H1 (cell line): ENCODE measurements around the gene TMEM150B. TPM values are rescaled to one million over a fixed set of nuclear protein-coding genes. Genes with fewer than 3 reads are reported as not detected.
A peak's percentile ranks its signal among the peaks of the same experiment; 100 is the strongest.

Experiments
- CTCF ChIA-PET: fragments of 300-600 bp; sonication (Branson Sonifier 250); formaldehyde crosslinking; loops from one replicate; lab custom pipeline; 2021; ENCODE audit not compliant: partially characterized antibody; lab: Charles Lee
- POLR2A ChIA-PET: fragments of 300-600 bp; sonication (Branson Sonifier 250); formaldehyde crosslinking; loops from one replicate; lab custom pipeline; 2021; ENCODE audit warnings: inconsistent platforms; ENCODE audit not compliant: partially characterized antibody; lab: Charles Lee
- DNase-seq, 2 experiments: peaks; one replicate each; pipeline versions ENCODE4 v3.0.0 to v3.0.0-alpha.2; 2010 to 2022; ENCODE audit warnings: low spot score in 2 of 2, low read depth in 1 of 2, mixed read lengths in 1 of 2
- FAIRE-seq: peaks from 2 replicates; lab custom pipeline; 2011; peaks lifted over from hg19 to GRCh38; lab: Jason Lieb, UNC
- H2AFZ ChIP-seq: 2 replicates; pipeline ENCODE4 v1.8.1; 2012; ENCODE audit warnings: low read length, inconsistent platforms
- H2AK5ac ChIP-seq: 2 replicates; pipeline ENCODE4 v1.6.1; 2013; ENCODE audit warnings: low read depth, low read length
- H2BK120ac ChIP-seq: replicated peaks from 2 replicates; pipeline ENCODE3; 2013; ENCODE audit warnings: low read depth, low read length, inconsistent platforms
- H2BK12ac ChIP-seq: 2 replicates; pipeline ENCODE4 v1.6.1; 2013; ENCODE audit warnings: low read depth, low read length
- H2BK15ac ChIP-seq: 2 replicates; pipeline ENCODE4 v1.6.1; 2013; ENCODE audit warnings: low read length
- H2BK20ac ChIP-seq: 2 replicates; pipeline ENCODE4 v1.6.1; 2013; ENCODE audit warnings: low read length
- H2BK5ac ChIP-seq: 2 replicates; pipeline ENCODE4 v1.6.1; 2013; ENCODE audit warnings: low read depth, low read length
- H3K14ac ChIP-seq: 2 replicates; pipeline ENCODE4 v1.6.1; 2013; ENCODE audit warnings: inconsistent platforms; ENCODE audit not compliant: insufficient read length
- H3K18ac ChIP-seq: 2 replicates; pipeline ENCODE4 v1.6.1; 2013; ENCODE audit warnings: low read length; ENCODE audit errors: extremely low read depth
- H3K23ac ChIP-seq: 2 replicates; pipeline ENCODE4 v1.6.1; 2013; ENCODE audit warnings: inconsistent platforms; ENCODE audit not compliant: insufficient read length
- H3K23me2 ChIP-seq: 2 replicates; pipeline ENCODE4 v1.6.1; 2013; ENCODE audit warnings: low read depth, low read length
- H3K27ac ChIP-seq: 2 replicates; pipeline ENCODE4 v1.6.1; 2011; ENCODE audit warnings: low read depth, low read length, inconsistent platforms
- H3K27me3 ChIP-seq, 4 experiments: replicated peaks in 1 of 4; 1 replicate in 1 of 4; 2 replicates in 3 of 4; pipeline versions ENCODE4 v1.6.1 to v1.8.1; 2011 to 2013; ENCODE audit warnings: low read length in 3 of 4, mild to moderate bottlenecking in 3 of 4, inconsistent platforms in 2 of 4, mixed read lengths in 2 of 4, moderate library complexity in 1 of 4; ENCODE audit not compliant: control insufficient read depth in 3 of 4, insufficient read depth in 3 of 4; ENCODE audit errors: extremely low read depth in 1 of 4
- H3K36me3 ChIP-seq, 4 experiments: 2 replicates each; pipeline versions ENCODE4 v1.6.1 to v1.8.1; 2011 to 2013; ENCODE audit warnings: mild to moderate bottlenecking in 4 of 4, low read length in 3 of 4, moderate library complexity in 2 of 4, control low read depth in 1 of 4, inconsistent platforms in 1 of 4; ENCODE audit not compliant: insufficient read depth in 4 of 4, control insufficient read depth in 2 of 4
- H3K4ac ChIP-seq: replicated peaks from 2 replicates; pipeline ENCODE3; 2013; ENCODE audit warnings: low read length, low read depth, mixed read lengths, inconsistent platforms; ENCODE audit not compliant: insufficient read length
- H3K4me1 ChIP-seq, 4 experiments: replicated peaks in 1 of 4; 1 replicate in 1 of 4; 2 replicates in 3 of 4; pipeline versions ENCODE4 v1.6.1 to v1.8.1; 2011 to 2013; ENCODE audit warnings: low read length in 3 of 4, inconsistent platforms in 2 of 4, mixed read lengths in 1 of 4; ENCODE audit not compliant: insufficient read depth in 4 of 4, control insufficient read depth in 3 of 4
- H3K4me2 ChIP-seq, 2 experiments: 2 replicates each; pipeline versions ENCODE4 v1.6.1 to v1.8.1; 2011 to 2013; ENCODE audit warnings: low read depth in 2 of 2, low read length in 2 of 2, control low read depth in 1 of 2, inconsistent platforms in 1 of 2, mild to moderate bottlenecking in 1 of 2; ENCODE audit not compliant: insufficient read depth in 1 of 2
- H3K4me3 ChIP-seq, 4 experiments: fragments of 200-600, 300-600 bp in 1 of 4; sonication (generic), shearing (Covaris generic), sonication (Bioruptor Twin) in 1 of 4; 2 replicates each; pipeline versions ENCODE4 v1.5.1 to v1.8.1; 2011 to 2016; ENCODE audit warnings: low read length in 4 of 4, low read depth in 3 of 4, control low read depth in 2 of 4, inconsistent platforms in 2 of 4, mild to moderate bottlenecking in 2 of 4, mixed read lengths in 1 of 4, moderate library complexity in 1 of 4; ENCODE audit not compliant: insufficient read depth in 2 of 4; ENCODE audit errors: extremely low read depth in 1 of 4
- H3K56ac ChIP-seq: replicated peaks from 2 replicates; pipeline ENCODE3; 2013; ENCODE audit warnings: low read depth, mild to moderate bottlenecking, mixed read lengths, low read length, inconsistent platforms; ENCODE audit not compliant: insufficient read length
- H3K79me1 ChIP-seq: 2 replicates; pipeline ENCODE4 v1.6.1; 2013; ENCODE audit warnings: low read depth, low read length, control low read depth
- H3K79me2 ChIP-seq, 2 experiments: 2 replicates each; pipeline versions ENCODE4 v1.6.1 to v1.8.1; 2012 to 2013; ENCODE audit warnings: low read length in 2 of 2, mild to moderate bottlenecking in 2 of 2, inconsistent platforms in 1 of 2; ENCODE audit not compliant: insufficient read depth in 2 of 2, control insufficient read depth in 1 of 2
- H3K9ac ChIP-seq, 4 experiments: replicated peaks in 1 of 4; 1 replicate in 1 of 4; 2 replicates in 3 of 4; pipeline versions ENCODE4 v1.6.1 to v1.8.1; 2011 to 2013; ENCODE audit warnings: low read depth in 3 of 4, low read length in 3 of 4, control low read depth in 2 of 4, mild to moderate bottlenecking in 2 of 4, moderate library complexity in 2 of 4, inconsistent platforms in 1 of 4; ENCODE audit errors: extremely low read depth in 1 of 4
- H3K9me3 ChIP-seq, 2 experiments: 2 replicates each; pipeline versions ENCODE4 v1.6.1 to v1.8.1; 2012 to 2013; ENCODE audit warnings: mild to moderate bottlenecking in 2 of 2, moderate library complexity in 2 of 2, control low read depth in 1 of 2, inconsistent platforms in 1 of 2, low read depth in 1 of 2, low read length in 1 of 2, mixed read lengths in 1 of 2; ENCODE audit not compliant: insufficient read depth in 2 of 2
- H4K20me1 ChIP-seq, 2 experiments: replicated peaks in 1 of 2; 2 replicates each; pipeline versions ENCODE3 to v1.8.1; 2011 to 2013; ENCODE audit warnings: inconsistent platforms in 2 of 2, low read length in 2 of 2, mild to moderate bottlenecking in 1 of 2; ENCODE audit not compliant: insufficient read depth in 2 of 2, control insufficient read depth in 1 of 2
- H4K5ac ChIP-seq: 2 replicates; pipeline ENCODE4 v1.6.1; 2013; ENCODE audit warnings: low read length, low read depth, mixed read lengths, inconsistent platforms; ENCODE audit not compliant: insufficient read length
- H4K8ac ChIP-seq: 2 replicates; pipeline ENCODE4 v1.8.0; 2013; ENCODE audit warnings: mild to moderate bottlenecking, moderate library complexity, low read length, inconsistent platforms; ENCODE audit not compliant: insufficient read depth; ENCODE audit errors: extremely low read depth
- H4K91ac ChIP-seq: replicated peaks from 2 replicates; pipeline ENCODE3; 2013; ENCODE audit warnings: low read length, mixed read lengths, inconsistent platforms; ENCODE audit not compliant: insufficient read length
- CHD2 ChIP-seq: IDR thresholded peaks from 2 replicates; pipeline ENCODE4 v1.6.1; 2012; ENCODE audit warnings: low read length, improper control_type of control experiment
- FOSL1 ChIP-seq: IDR thresholded peaks from 2 replicates; pipeline ENCODE4 v1.6.1; 2011; ENCODE audit warnings: mild to moderate bottlenecking, low read depth, low read length, moderate library complexity; ENCODE audit not compliant: insufficient read depth
- NRF1 ChIP-seq: IDR thresholded peaks from 2 replicates; pipeline ENCODE4 v1.6.1; 2011; ENCODE audit warnings: mild to moderate bottlenecking, low read depth, low read length, improper control_type of control experiment
- RNF2 ChIP-seq: fragments of 200-900, 300-1000 bp; sonication (generic); IDR thresholded peaks from 2 replicates; pipeline ENCODE4 v1.7.1; 2016; ENCODE audit warnings: borderline replicate concordance, low read depth, mild to moderate bottlenecking, antibody characterized with exemption, low read length; ENCODE audit not compliant: poor library complexity, severe bottlenecking; ENCODE audit errors: missing control alignments
- WGBS, 2 experiments: shearing (Covaris generic) in 1 of 2; methylation state at CpG; one replicate each; pipeline versions ENCODE4 v1.1.6 to v1.1.7; 2013 to 2015; ENCODE audit warnings: low lambda C conversion rate in 2 of 2, mixed read lengths in 2 of 2, inconsistent platforms in 1 of 2, low coverage in 1 of 2, missing lambda C conversion rate in 1 of 2; ENCODE audit not compliant: insufficient replicate concordance in 2 of 2, insufficient coverage in 1 of 2, insufficient read length in 1 of 2; ENCODE audit errors: extremely low coverage in 1 of 2, missing lambda C conversion rate in 1 of 2; 5-methylcytosine and 5-hydroxymethylcytosine counted together
- polyA plus RNA-seq, 7 experiments: library from polyadenylated mRNA; depleted of rRNA in 3 of 7; stranded (reverse) in 5 of 7; unstranded in 2 of 7; fragments of >200 nt in 5 of 7; fragments of 200-250 nt in 2 of 7; gene quantifications; 1 replicate in 5 of 7; 2 replicates in 1 of 7; 4 replicates in 1 of 7; pipeline versions ENCODE4 v1.2.1 to v1.2.3, GENCODE V29; 2011 to 2013; ENCODE audit warnings: missing spikeins in 2 of 7, mixed read lengths in 2 of 7
- total RNA-seq: library from RNA; stranded (reverse); fragmentation: NEBNext Ultra II Directional; extraction: Animal tissue kit (Norgen Biotek cat#: 25700); gene quantifications from 2 replicates; pipeline ENCODE4 v1.2.1, GENCODE V29; 2021

The TMEM150B gene
- total and polyA plus RNA-seq, 2 of the 8 experiments (the other 6 are each of a cell fraction or from before 2014, with no cell fraction given): 0.41 to 0.91 TPM

GRCh38 chr19:55270172-55270942 lies 54.8 kb downstream of the TMEM150B start:
- Histone ChIP-seq H3K27me3 (no peaks in the 10 kb centered on the region), H3K4me1 (peaks cover 0 to 3% (median 0%) of the 10 kb centered on the region in 4 experiments; a peak in 1 of 7 replicates), H2AFZ (no peak overlapping the region), H3K4ac (no peak overlapping the region), H2BK20ac (no peak overlapping the region), H3K4me3 (no peak overlapping the region), H3K14ac (no peak overlapping the region), H3K79me2 (peaks cover 0 to 6% of the 10 kb centered on the region in 2 experiments; a peak in 1 of 4 replicates), H3K79me1 (peaks cover 10% of the 10 kb centered on the region), H4K8ac (no peak overlapping the region), H3K18ac (no peak overlapping the region), H3K9ac (peak overlapping the region in 1 of 4 experiments; percentile 21; a peak in 1 of 7 replicates), H2BK5ac (no peak overlapping the region), H2BK12ac (no peak overlapping the region), H4K5ac (no peak overlapping the region), H3K56ac (peak overlapping the region; percentile 64), H3K27ac (no peak overlapping the region), H4K91ac (no peak overlapping the region), H3K9me3 (peaks cover 0 to 3% of the 10 kb centered on the region in 2 experiments; a peak in 2 of 4 replicates), H2BK120ac (no peak overlapping the region), H4K20me1 (peaks cover 0 to 10% of the 10 kb centered on the region in 2 experiments), H3K4me2 (no peak overlapping the region), H3K23ac (no peak overlapping the region), H2BK15ac (no peak overlapping the region), H3K23me2 (peaks cover 9% of the 10 kb centered on the region; the same call in 1 of the 2 replicates), H2AK5ac (no peak overlapping the region), H3K36me3 (peaks cover 0 to 3% (median 1%) of the 10 kb centered on the region in 4 experiments; a peak in 4 of 8 replicates)
- ChIA-PET POLR2A (interaction anchor here (0.8 to 2.2 kb wide), 6 partner anchors 10 to 137 kb away, joined by 3 to 8 read pairs (median 4); partner anchors contain the start of genes HSPBP1, PPP6R1 and UBE2S), CTCF (interaction anchor here (0.6 to 1.9 kb wide), 2 partner anchors 11 to 77 kb away, joined by 3 to 7 read pairs; no protein-coding TSS in a partner anchor)
- FAIRE-seq: no peak
- whole genome bisulfite sequencing, 2 experiments: 92 to 100% methylated on average over 2 to 25 of the region's 25 CpGs
- TF ChIP-seq CHD2: no peak
- TF ChIP-seq FOSL1: no peak
- TF ChIP-seq RNF2: no peak
- TF ChIP-seq NRF1: no peak
- DNase-seq: no peak
